Peyer's patch (tissue), 4 donors: ENCODE results near the gene PCSK5.

Source experiments
- CTCF ChIP-seq, 6 experiments: fragments of 450-650 bp in 4 of 6; fragments of 200-600 bp in 2 of 6; sonication (generic) in 1 of 6; IDR thresholded peaks; one replicate each; pipeline ENCODE4 v1.5.1; 2017 to 2019; ENCODE audit warnings: antibody characterized with exemption in 6 of 6, mild to moderate bottlenecking in 3 of 6, moderate library complexity in 1 of 6
- POLR2A ChIP-seq, 2 donors: fragments of 450-650 bp; IDR thresholded peaks; one replicate each; pipeline ENCODE4 v1.5.1; 2017; ENCODE audit warnings: antibody characterized with exemption in 2 of 2, mild to moderate bottlenecking in 2 of 2, moderate library complexity in 2 of 2

- TF ChIP-seq CTCF (IDR thresholded peaks at IDR 0.05) (peak; percentile 20 to 76 (median 70)), POLR2A (IDR thresholded peaks at IDR 0.05) (no peak)
Measured at GRCh38 chr9:76302947-76303550, 412.6 kb downstream of the PCSK5 start.
